Glutamatergic neuron (in vitro differentiated cells): Measurements from ENCODE around the gene LITAF. TPM values are rescaled to one million over a fixed set of nuclear protein-coding genes. Genes with fewer than 3 reads are reported as not detected.
"Not testable (repeated sequence)": the region's sequence is repeated elsewhere in the genome, so short reads cannot be mapped to it uniquely, and the experiment has no call there.

Experiments
- DNase-seq: peaks from one replicate; pipeline ENCODE4 v3.0.0; 2022
- H3K27ac Mint-ChIP-seq: one replicate; pipeline ENCODE4 v1.8.0; 2020; ENCODE audit warnings: mild to moderate bottlenecking, mixed read lengths, inconsistent platforms; ENCODE audit not compliant: unreplicated experiment
- H3K27me3 Mint-ChIP-seq: one replicate; pipeline ENCODE4 v1.8.0; 2020; ENCODE audit warnings: mild to moderate bottlenecking, moderate library complexity, mixed read lengths, inconsistent platforms; ENCODE audit not compliant: unreplicated experiment
- H3K36me3 Mint-ChIP-seq: one replicate; pipeline ENCODE4 v1.8.0; 2020; ENCODE audit warnings: mild to moderate bottlenecking, mixed read lengths, inconsistent platforms; ENCODE audit not compliant: unreplicated experiment
- H3K4me1 Mint-ChIP-seq: one replicate; pipeline ENCODE4 v1.8.0; 2020; ENCODE audit warnings: mild to moderate bottlenecking, low read depth, mixed read lengths, inconsistent platforms; ENCODE audit not compliant: unreplicated experiment
- H3K4me3 Mint-ChIP-seq: one replicate; pipeline ENCODE4 v1.8.0; 2020; ENCODE audit warnings: mild to moderate bottlenecking, mixed read lengths, inconsistent platforms; ENCODE audit not compliant: unreplicated experiment
- H3K9me3 Mint-ChIP-seq: one replicate; pipeline ENCODE4 v1.8.0; 2020; ENCODE audit warnings: mild to moderate bottlenecking, moderate library complexity, mixed read lengths, inconsistent platforms; ENCODE audit not compliant: unreplicated experiment
- CTCF ChIP-seq: fragments of 200-600 bp; sonication (generic); IDR thresholded peaks from one replicate; pipeline ENCODE4 v1.5.0; 2021; ENCODE audit not compliant: partially characterized antibody, unreplicated experiment
- total RNA-seq: library from RNA; stranded (reverse); fragmentation: NEBNext Ultra II Directional; extraction: Animal tissue kit (Norgen Biotek cat#: 25700); gene quantifications from one replicate; pipeline ENCODE4 v1.2.1, GENCODE V29; 2021; ENCODE audit not compliant: unreplicated experiment

LITAF gene
- total RNA-seq, 1 donor from 2014 or later, result 29.2 TPM

GRCh38 chr16:11562941-11563340 is 23.8 kb downstream of the LITAF start:
- Mint-ChIP-seq H3K9me3 (peaks cover 1% of the 10 kb centered on the region), H3K27ac (no peak overlapping the region), H3K36me3 (no peaks in the 10 kb centered on the region), H3K27me3 (no peaks in the 10 kb centered on the region), H3K4me1 (peaks cover 13% of the 10 kb centered on the region), H3K4me3 (no peak overlapping the region)
- TF ChIP-seq CTCF, result no peak
- no peak for DNase-seq

DNA sequence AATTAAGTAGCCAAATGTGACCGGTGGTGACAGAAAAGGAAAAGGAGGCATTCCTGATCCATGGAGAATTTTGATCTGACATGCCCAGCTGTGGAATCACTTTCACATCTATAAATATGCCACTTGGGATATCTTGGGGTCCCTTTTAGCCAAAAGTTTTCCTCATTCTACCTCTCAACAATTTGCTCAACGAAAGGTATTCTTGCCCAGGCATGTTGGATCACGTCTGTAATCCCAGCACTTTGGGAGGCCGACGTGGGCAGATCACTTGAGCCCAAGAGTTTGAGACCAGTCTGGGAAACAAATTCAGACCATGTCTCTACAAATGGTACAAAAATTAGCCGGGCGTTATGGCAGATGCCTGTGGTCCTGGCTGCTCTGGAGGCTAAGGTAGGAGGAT is 24.3 kb downstream of the LITAF start:
- no peaks in the 10 kb centered on the region for H3K36me3 Mint-ChIP-seq
- no peak overlapping the region for H3K4me3 Mint-ChIP-seq
- peaks cover 16% of the 10 kb centered on the region for H3K4me1 Mint-ChIP-seq
- H3K27me3 Mint-ChIP-seq, result no peaks in the 10 kb centered on the region
- no peak for DNase-seq
- H3K27ac Mint-ChIP-seq, result no peak overlapping the region
- H3K9me3 Mint-ChIP-seq, result peaks cover 1% of the 10 kb centered on the region
- no peak for TF ChIP-seq CTCF

- H3K36me3 Mint-ChIP-seq, result peaks cover 4% of the 10 kb centered on the region
- no peak for DNase-seq
- no peaks in the 10 kb centered on the region for H3K27me3 Mint-ChIP-seq
- H3K9me3 Mint-ChIP-seq, result peaks cover 1% of the 10 kb centered on the region
- H3K27ac Mint-ChIP-seq, result no peak overlapping the region
- no peak for TF ChIP-seq CTCF
- no peak overlapping the region for H3K4me3 Mint-ChIP-seq
- peaks cover 16% of the 10 kb centered on the region for H3K4me1 Mint-ChIP-seq
Measured at GRCh38 chr16:11561856-11562255, 24.9 kb downstream of the LITAF start.

DNA sequence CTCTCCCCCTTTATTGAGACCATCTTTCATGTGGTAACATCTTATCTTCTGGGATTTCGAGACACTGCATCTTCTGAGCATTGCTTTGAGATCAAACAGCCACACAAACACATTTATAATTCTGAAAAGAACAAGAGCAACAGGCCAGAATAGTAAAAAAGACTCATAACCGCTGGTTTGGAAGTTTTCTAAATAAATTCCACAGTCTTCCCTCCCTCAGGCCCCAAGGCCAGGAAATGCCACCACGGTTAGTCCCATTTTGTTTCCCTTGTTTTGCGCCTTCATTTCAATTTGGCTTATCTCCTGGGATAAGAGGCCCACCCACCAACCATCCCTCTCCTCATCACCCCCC is 25.3 kb downstream of the LITAF start:
- Mint-ChIP-seq H3K27me3 (peaks cover 3% of the 10 kb centered on the region), H3K36me3 (peaks cover 8% of the 10 kb centered on the region), H3K27ac (no peak overlapping the region), H3K9me3 (peaks cover 1% of the 10 kb centered on the region), H3K4me1 (peaks cover 16% of the 10 kb centered on the region), H3K4me3 (no peak overlapping the region)
- no peak for DNase-seq
- TF ChIP-seq CTCF, result no peak

GRCh38 chr16:11560701-11561453 is 25.8 kb downstream of the LITAF start:
- no peak for TF ChIP-seq CTCF
- Mint-ChIP-seq H3K27ac (peak overlapping the region; percentile 35), H3K9me3 (peaks cover 1% of the 10 kb centered on the region), H3K27me3 (peaks cover 3% of the 10 kb centered on the region), H3K4me1 (peaks cover 16% of the 10 kb centered on the region), H3K4me3 (peak overlapping the region; percentile 49), H3K36me3 (peaks cover 14% of the 10 kb centered on the region)
- DNase-seq, result no peak

DNA sequence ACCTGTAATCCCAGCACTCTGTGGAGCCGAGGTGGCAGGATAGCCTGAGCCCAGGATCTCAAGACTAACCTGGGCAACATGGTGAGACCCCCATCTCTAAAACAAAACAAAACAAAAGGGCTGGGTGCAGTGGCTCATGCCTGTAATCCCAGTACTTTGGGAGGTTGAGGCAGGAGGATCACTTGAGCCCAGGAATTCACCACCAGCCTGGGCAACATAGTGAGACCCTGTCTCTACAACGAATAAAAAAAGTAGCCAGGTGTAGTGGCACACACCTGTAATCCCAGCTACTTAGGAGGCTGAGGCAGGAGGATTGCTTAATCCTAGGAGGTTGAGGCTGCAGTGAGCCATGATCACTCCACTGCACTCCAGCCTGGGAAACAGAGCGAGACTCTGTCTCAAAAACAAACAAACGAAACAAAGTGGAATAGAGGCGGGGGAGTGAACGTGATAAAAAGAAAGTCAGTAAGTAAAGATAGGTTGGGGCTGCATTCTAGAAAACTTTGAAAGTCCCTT is 28.4 kb downstream of the LITAF start:
- H3K4me1 Mint-ChIP-seq, result peaks cover 15% of the 10 kb centered on the region
- DNase-seq, H3K27ac Mint-ChIP-seq, H3K4me3 Mint-ChIP-seq, H3K9me3 Mint-ChIP-seq, H3K27me3 Mint-ChIP-seq: not testable (repeated sequence)
- H3K36me3 Mint-ChIP-seq, result peaks cover 17% of the 10 kb centered on the region
